LNCaP clone FGC (cell line): ENCODE results near the gene RARA.

Source experiments
- DNase-seq: peaks from one replicate; pipeline ENCODE4 v3.0.0-alpha.2; 2011; ENCODE audit warnings: low read depth
- H3K4me3 ChIP-seq: 2 replicates; pipeline ENCODE4 v1.5.1; 2011; ENCODE audit warnings: mild to moderate bottlenecking, low read depth, low read length, control low read depth
- TF ChIP-seq, protein P1 (sequence below): IDR thresholded peaks from 2 replicates; pipeline ENCODE4 v1.5.1; 2012; ENCODE audit warnings: mild to moderate bottlenecking; ENCODE audit not compliant: control insufficient read depth, insufficient read depth; ENCODE audit errors: extremely low read depth

The RARA gene

DNA sequence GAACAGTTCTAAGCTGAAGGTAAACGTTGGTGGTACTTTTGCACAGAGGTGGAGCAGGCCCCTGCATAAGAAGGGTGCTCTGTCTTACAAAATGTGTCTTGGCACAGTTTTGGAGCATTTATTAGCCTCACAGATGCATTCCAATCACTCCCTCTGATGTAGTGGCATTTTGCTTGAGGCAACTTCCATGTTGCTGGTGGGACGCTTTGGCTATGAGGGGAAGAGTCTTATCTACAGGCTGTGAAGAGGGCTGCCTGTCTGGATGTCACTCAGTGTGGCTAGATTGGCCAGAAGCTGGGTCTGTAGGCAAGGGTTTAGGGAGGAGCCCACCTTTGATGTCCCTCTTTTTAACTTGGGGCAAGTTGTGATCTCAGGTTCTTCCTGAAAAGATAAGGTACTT is 2.6 kb upstream of the RARA start:
- H3K4me3 ChIP-seq = no peak overlapping the region
- TF ChIP-seq, protein P1, sequence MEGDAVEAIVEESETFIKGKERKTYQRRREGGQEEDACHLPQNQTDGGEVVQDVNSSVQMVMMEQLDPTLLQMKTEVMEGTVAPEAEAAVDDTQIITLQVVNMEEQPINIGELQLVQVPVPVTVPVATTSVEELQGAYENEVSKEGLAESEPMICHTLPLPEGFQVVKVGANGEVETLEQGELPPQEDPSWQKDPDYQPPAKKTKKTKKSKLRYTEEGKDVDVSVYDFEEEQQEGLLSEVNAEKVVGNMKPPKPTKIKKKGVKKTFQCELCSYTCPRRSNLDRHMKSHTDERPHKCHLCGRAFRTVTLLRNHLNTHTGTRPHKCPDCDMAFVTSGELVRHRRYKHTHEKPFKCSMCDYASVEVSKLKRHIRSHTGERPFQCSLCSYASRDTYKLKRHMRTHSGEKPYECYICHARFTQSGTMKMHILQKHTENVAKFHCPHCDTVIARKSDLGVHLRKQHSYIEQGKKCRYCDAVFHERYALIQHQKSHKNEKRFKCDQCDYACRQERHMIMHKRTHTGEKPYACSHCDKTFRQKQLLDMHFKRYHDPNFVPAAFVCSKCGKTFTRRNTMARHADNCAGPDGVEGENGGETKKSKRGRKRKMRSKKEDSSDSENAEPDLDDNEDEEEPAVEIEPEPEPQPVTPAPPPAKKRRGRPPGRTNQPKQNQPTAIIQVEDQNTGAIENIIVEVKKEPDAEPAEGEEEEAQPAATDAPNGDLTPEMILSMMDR = no peak
- DNase-seq = no peak

DNA sequence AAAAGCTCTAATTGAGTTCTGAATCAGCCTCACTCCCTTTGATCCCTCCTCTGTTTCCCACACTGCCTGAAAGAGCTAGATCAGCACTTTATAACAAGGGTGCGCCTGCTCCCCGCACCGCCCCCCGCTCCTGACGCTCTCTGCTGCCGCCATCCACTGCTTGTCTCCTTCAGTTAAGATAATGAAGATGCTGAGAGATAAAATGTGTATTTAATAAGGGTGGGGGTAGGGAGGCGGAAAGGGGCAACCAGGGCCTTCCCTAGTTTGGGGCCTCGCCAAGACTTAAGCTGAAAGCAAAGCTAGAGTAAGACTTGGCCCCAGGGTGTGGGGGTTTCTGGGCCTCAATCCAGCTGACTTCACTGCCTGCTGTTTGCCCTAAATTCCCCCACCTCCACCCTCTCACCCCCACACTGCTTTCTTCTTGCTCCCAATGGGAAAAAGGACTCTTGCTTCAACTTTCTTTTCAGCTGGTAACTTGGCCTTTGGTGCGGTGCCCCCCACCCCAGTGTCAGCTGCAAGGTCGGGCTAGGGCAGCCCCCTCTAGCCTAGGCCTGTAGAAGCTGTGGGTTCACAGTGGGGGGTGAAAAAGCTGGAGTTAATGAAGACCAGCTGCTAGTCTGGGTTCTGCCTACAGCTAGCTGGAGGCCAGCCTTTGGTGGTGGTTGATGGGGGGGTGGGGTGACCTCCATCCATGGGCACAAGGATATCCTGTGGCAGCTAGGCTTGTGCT is 1.8 kb upstream of the RARA start:
- no peak overlapping the region for H3K4me3 ChIP-seq
- DNase-seq = no peak
- TF ChIP-seq, protein P1 = no peak

- TF ChIP-seq, protein P1 = no peak
- no peak overlapping the region for H3K4me3 ChIP-seq
- no peak for DNase-seq
These were observed 1.2 kb upstream of the RARA start for GRCh38 chr17:40307740-40308239.

DNA sequence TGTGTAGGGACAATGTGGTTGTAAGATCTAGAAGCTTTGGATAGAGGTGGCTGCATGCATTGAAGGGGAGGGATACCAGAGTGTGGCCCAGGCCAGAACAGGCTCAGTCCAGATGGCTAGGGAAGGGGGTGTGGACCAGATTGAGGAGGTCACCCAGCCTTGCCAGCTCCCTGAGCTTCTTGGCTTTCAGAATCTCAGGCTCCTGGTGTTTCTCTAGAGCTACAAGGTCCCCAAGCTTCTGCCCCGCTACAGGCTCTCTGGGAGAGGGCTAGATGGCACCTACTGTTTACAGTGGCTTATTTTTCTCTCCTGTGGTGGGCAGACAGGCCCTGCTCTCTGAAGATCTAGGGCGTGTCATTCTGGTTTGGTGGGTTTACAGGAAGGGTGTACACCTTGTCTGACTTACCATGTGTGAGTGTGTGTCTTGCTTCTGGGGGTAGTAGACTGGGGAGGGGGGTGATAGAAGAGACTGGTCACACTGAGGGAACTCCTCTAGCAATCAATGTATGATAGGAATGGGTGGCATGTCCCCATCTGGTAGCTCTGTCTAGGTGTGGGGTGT is 1.1 kb downstream of the RARA start:
- H3K4me3 ChIP-seq = no peak overlapping the region
- TF ChIP-seq, protein P1 = no peak
- DNase-seq = no peak

- no peak for DNase-seq
- TF ChIP-seq, protein P1 = no peak
- no peak overlapping the region for H3K4me3 ChIP-seq
These were observed 2.0 kb downstream of the RARA start for GRCh38 chr17:40310882-40311391.

GRCh38 chr17:40311575-40311974 is 2.6 kb downstream of the RARA start:
- no peak overlapping the region for H3K4me3 ChIP-seq
- TF ChIP-seq, protein P1 = no peak
- DNase-seq = no peak
